ENCODE data around the gene ATP13A3.
"Not testable (repeated sequence)": the region's sequence is repeated elsewhere in the genome, so short reads cannot be mapped to it uniquely, and the experiment has no call there.

Gene ATP13A3

GRCh38 chr3:194486540-194487288 is at the start of gene ATP13A3:
Gene ATP13A3 (minus strand): TSS chr3:194487002. CDS start chr3:194462190, 24,812 bp downstream.
- DNase-seq (ENCODE audit: low read depth): peak; percentile 70

- not testable (repeated sequence) for DNase-seq (ENCODE audit: low read depth)
These were observed 48.4 kb upstream of the ATP13A3 start for GRCh38 chr3:194535199-194535598.

- no peak for DNase-seq (ENCODE audit: low read depth)
These were observed 47.4 kb upstream of the ATP13A3 start for GRCh38 chr3:194534243-194534642.

- no peak for DNase-seq (ENCODE audit: low read depth)
These were observed 45.8 kb upstream of the ATP13A3 start for GRCh38 chr3:194532591-194532990.

- DNase-seq (ENCODE audit: low read depth): no peak
These were observed 40.9 kb upstream of the ATP13A3 start for GRCh38 chr3:194527726-194528125.

- no peak for DNase-seq (ENCODE audit: low read depth)
These were observed 39.4 kb upstream of the ATP13A3 start for GRCh38 chr3:194526164-194526563.

- DNase-seq (ENCODE audit: low read depth): no peak
These were observed 35.8 kb upstream of the ATP13A3 start for GRCh38 chr3:194522579-194523046.

GRCh38 chr3:194521510-194522260 is 34.9 kb upstream of the ATP13A3 start:
- DNase-seq (ENCODE audit: low read depth): no peak

GRCh38 chr3:194520682-194521162 is 33.9 kb upstream of the ATP13A3 start:
- not testable (repeated sequence) for DNase-seq (ENCODE audit: low read depth)

GRCh38 chr3:194520201-194520600 is 33.4 kb upstream of the ATP13A3 start:
- DNase-seq (ENCODE audit: low read depth): not testable (repeated sequence)

GRCh38 chr3:194518652-194519051 is 31.9 kb upstream of the ATP13A3 start:
- no peak for DNase-seq (ENCODE audit: low read depth)

- DNase-seq (ENCODE audit: low read depth): no peak
These were observed 30.5 kb upstream of the ATP13A3 start for GRCh38 chr3:194517333-194517732.

- no peak for DNase-seq (ENCODE audit: low read depth)
These were observed 27.8 kb upstream of the ATP13A3 start for GRCh38 chr3:194514626-194515025.

GRCh38 chr3:194512895-194513601 is 26.2 kb upstream of the ATP13A3 start:
- no peak for DNase-seq (ENCODE audit: low read depth)

GRCh38 chr3:194508491-194509453 is 22.0 kb upstream of the ATP13A3 start:
- no peak for DNase-seq (ENCODE audit: low read depth)

- DNase-seq (ENCODE audit: low read depth): no peak
These were observed 20.8 kb upstream of the ATP13A3 start for GRCh38 chr3:194507571-194507970.

- no peak for DNase-seq (ENCODE audit: low read depth)
These were observed 19.1 kb upstream of the ATP13A3 start for GRCh38 chr3:194505791-194506415.

GRCh38 chr3:194504861-194505260 is 18.1 kb upstream of the ATP13A3 start:
- no peak for DNase-seq (ENCODE audit: low read depth)

- DNase-seq (ENCODE audit: low read depth): no peak
These were observed 17.3 kb upstream of the ATP13A3 start for GRCh38 chr3:194504146-194504545.

GRCh38 chr3:194503081-194503531 is 16.3 kb upstream of the ATP13A3 start:
- no peak for DNase-seq (ENCODE audit: low read depth)

GRCh38 chr3:194500198-194500597 is 13.4 kb upstream of the ATP13A3 start:
- DNase-seq (ENCODE audit: low read depth): no peak

Data from CMK (cell line).